ENCODE results near the gene ADNP2.
"Not testable (repeated sequence)": the region's sequence is repeated elsewhere in the genome, so short reads cannot be mapped to it uniquely, and the experiment has no call there.

The ADNP2 gene

GRCh38 chr18:80147418-80148325, 38.6 kb downstream of the ADNP2 start:
- DNase-seq (ENCODE audit: low spot score) = peak; percentile 78

GRCh38 chr18:80148326-80149199, 39.5 kb downstream of the ADNP2 start:
- DNase-seq (ENCODE audit: low spot score) = no peak

- DNase-seq (ENCODE audit: low spot score) = no peak
These were observed 40.6 kb downstream of the ADNP2 start for GRCh38 chr18:80149667-80150066.

GRCh38 chr18:80154293-80154692, 45.2 kb downstream of the ADNP2 start:
- DNase-seq (ENCODE audit: low spot score) = peak; percentile 60

- peak; percentile 62 for DNase-seq (ENCODE audit: low spot score)
These were observed 48.8 kb downstream of the ADNP2 start for GRCh38 chr18:80157708-80158343.

GRCh38 chr18:80158365-80158764, 49.3 kb downstream of the ADNP2 start:
- no peak for DNase-seq (ENCODE audit: low spot score)

GRCh38 chr18:80159713-80160636, 50.9 kb downstream of the ADNP2 start:
- peak; percentile 65 for DNase-seq (ENCODE audit: low spot score)

- DNase-seq (ENCODE audit: low spot score) = no peak
These were observed 52.8 kb downstream of the ADNP2 start for GRCh38 chr18:80161781-80162417.

GRCh38 chr18:80163183-80163582, 54.1 kb downstream of the ADNP2 start:
- DNase-seq (ENCODE audit: low spot score) = no peak

GRCh38 chr18:80164727-80165355, 55.8 kb downstream of the ADNP2 start:
- DNase-seq (ENCODE audit: low spot score) = not testable (repeated sequence)

GRCh38 chr18:80166240-80166639, 57.2 kb downstream of the ADNP2 start:
- no peak for DNase-seq (ENCODE audit: low spot score)

- DNase-seq (ENCODE audit: low spot score) = no peak
These were observed 57.7 kb downstream of the ADNP2 start for GRCh38 chr18:80166725-80167124.

- no peak for DNase-seq (ENCODE audit: low spot score)
These were observed 58.3 kb downstream of the ADNP2 start for GRCh38 chr18:80167331-80167730.

- DNase-seq (ENCODE audit: low spot score) = no peak
These were observed 58.9 kb downstream of the ADNP2 start for GRCh38 chr18:80167931-80168330.

GRCh38 chr18:80168346-80168745, 59.3 kb downstream of the ADNP2 start:
- DNase-seq (ENCODE audit: low spot score) = no peak

GRCh38 chr18:80168982-80169381, 59.9 kb downstream of the ADNP2 start:
- no peak for DNase-seq (ENCODE audit: low spot score)

GRCh38 chr18:80169607-80170006, 60.5 kb downstream of the ADNP2 start:
- no peak for DNase-seq (ENCODE audit: low spot score)

GRCh38 chr18:80170395-80171053, 61.5 kb downstream of the ADNP2 start:
- no peak for DNase-seq (ENCODE audit: low spot score)

- peak; percentile 66 for DNase-seq (ENCODE audit: low spot score)
These were observed 62.2 kb downstream of the ADNP2 start for GRCh38 chr18:80171054-80171872.

All from germinal center (tissue), 1 donor.